Vagina (tissue), 2 donors: ENCODE results near the gene IMMP1L.

Source experiments
- POLR2AphosphoS5 ChIP-seq, 2 donors: sonication (generic); formaldehyde crosslinking; IDR thresholded peaks; one replicate each; pipeline ENCODE4 v1.9.0; 2017; ENCODE audit warnings: antibody characterized with exemption in 2 of 2, mild to moderate bottlenecking in 2 of 2, low read depth in 1 of 2; ENCODE audit not compliant: insufficient read depth in 1 of 2
- TF ChIP-seq, protein P1 (sequence below), 3 experiments: fragments of 450-650 bp in 2 of 3; fragments of 200-600 bp in 1 of 3; sonication (generic) in 1 of 3; IDR thresholded peaks; one replicate each; pipeline ENCODE4 v1.5.1; 2017 to 2019; ENCODE audit warnings: antibody characterized with exemption in 3 of 3, mild to moderate bottlenecking in 2 of 3, moderate library complexity in 2 of 3

DNA sequence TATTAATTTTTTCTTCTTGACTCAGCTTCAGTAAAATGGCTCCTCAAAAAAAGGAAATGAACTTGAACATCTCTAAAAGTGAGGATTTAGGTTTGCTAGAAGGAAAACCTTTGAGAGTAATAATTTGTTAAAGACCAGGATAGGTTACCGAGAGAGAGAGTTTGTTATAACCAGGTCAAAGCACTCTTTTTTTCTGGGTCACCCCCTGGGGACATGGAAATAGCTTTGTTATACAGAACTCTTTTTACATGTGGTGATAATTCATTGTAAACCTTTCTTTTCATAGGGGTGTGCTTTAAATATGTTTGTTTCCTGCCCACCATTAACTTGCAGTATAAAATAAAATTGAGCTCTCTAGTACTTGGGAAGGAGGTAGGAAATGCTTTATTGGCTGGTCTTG is 92.1 kb downstream of the IMMP1L start:
- TF ChIP-seq, protein P1, sequence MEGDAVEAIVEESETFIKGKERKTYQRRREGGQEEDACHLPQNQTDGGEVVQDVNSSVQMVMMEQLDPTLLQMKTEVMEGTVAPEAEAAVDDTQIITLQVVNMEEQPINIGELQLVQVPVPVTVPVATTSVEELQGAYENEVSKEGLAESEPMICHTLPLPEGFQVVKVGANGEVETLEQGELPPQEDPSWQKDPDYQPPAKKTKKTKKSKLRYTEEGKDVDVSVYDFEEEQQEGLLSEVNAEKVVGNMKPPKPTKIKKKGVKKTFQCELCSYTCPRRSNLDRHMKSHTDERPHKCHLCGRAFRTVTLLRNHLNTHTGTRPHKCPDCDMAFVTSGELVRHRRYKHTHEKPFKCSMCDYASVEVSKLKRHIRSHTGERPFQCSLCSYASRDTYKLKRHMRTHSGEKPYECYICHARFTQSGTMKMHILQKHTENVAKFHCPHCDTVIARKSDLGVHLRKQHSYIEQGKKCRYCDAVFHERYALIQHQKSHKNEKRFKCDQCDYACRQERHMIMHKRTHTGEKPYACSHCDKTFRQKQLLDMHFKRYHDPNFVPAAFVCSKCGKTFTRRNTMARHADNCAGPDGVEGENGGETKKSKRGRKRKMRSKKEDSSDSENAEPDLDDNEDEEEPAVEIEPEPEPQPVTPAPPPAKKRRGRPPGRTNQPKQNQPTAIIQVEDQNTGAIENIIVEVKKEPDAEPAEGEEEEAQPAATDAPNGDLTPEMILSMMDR (IDR thresholded peaks at IDR 0.05): no peak
- TF ChIP-seq POLR2AphosphoS5 (IDR thresholded peaks at IDR 0.05; ENCODE audit: insufficient read depth in 1 of 2, low read depth in 1 of 2): no peak
